Measurements from ENCODE around the gene EIF3L.
A peak's percentile ranks its signal among the peaks of the same experiment; 100 is the strongest.

Gene EIF3L

GRCh38 chr22:37907036-37907954 is 58.1 kb downstream of the EIF3L start:
- H3K4me3 ChIP-seq (replicated peaks; ENCODE audit: low read depth, low read length): peak overlapping the region; percentile 74
- DNase-seq (ENCODE audit: low read depth): peak; percentile 41
- TF ChIP-seq CTCF (IDR thresholded peaks at IDR 0.05; ENCODE audit: low read length, missing control alignments): no peak

- DNase-seq (ENCODE audit: low read depth): no peak
- no peak overlapping the region for H3K4me3 ChIP-seq (replicated peaks; ENCODE audit: low read depth, low read length)
- TF ChIP-seq CTCF (IDR thresholded peaks at IDR 0.05; ENCODE audit: low read length, missing control alignments): no peak
Observed at GRCh38 chr22:37909766-37910165, 60.5 kb downstream of the EIF3L start.

- no peak for DNase-seq (ENCODE audit: low read depth)
- no peak overlapping the region for H3K4me3 ChIP-seq (replicated peaks; ENCODE audit: low read depth, low read length)
- TF ChIP-seq CTCF (IDR thresholded peaks at IDR 0.05; ENCODE audit: low read length, missing control alignments): no peak
Observed at GRCh38 chr22:37910890-37911672, 61.9 kb downstream of the EIF3L start.

GRCh38 chr22:37911697-37912096 is 62.5 kb downstream of the EIF3L start:
- no peak for DNase-seq (ENCODE audit: low read depth)
- no peak for TF ChIP-seq CTCF (IDR thresholded peaks at IDR 0.05; ENCODE audit: low read length, missing control alignments)
- no peak overlapping the region for H3K4me3 ChIP-seq (replicated peaks; ENCODE audit: low read depth, low read length)

GRCh38 chr22:37912171-37912570 is 63.0 kb downstream of the EIF3L start:
- no peak for TF ChIP-seq CTCF (IDR thresholded peaks at IDR 0.05; ENCODE audit: low read length, missing control alignments)
- DNase-seq (ENCODE audit: low read depth): no peak
- H3K4me3 ChIP-seq (replicated peaks; ENCODE audit: low read depth, low read length): no peak overlapping the region

- DNase-seq (ENCODE audit: low read depth): no peak
- TF ChIP-seq CTCF (IDR thresholded peaks at IDR 0.05; ENCODE audit: low read length, missing control alignments): no peak
Observed at GRCh38 chr22:37913233-37913721, 64.1 kb downstream of the EIF3L start.

More at GRCh38 chr22:37913233-37913721, 64.1 kb downstream of the EIF3L start:
- no peak overlapping the region for H3K4me3 ChIP-seq (replicated peaks; ENCODE audit: low read depth, low read length)
